ENCODE results near the gene ASTE1. TPM values are rescaled to one million over a fixed set of nuclear protein-coding genes. Genes with fewer than 3 reads are reported as not detected.

ASTE1 gene
- polyA plus RNA-seq (2013), result 3.0 TPM in 2 replicates

- Histone ChIP-seq H4K12ac (ENCODE audit: low read depth, low read length) (peak within 1 kb of the TSS; percentile 57), H2BK5ac (ENCODE audit: low read depth, low read length, poor library complexity) (peak within 1 kb of the TSS; percentile 84)
- WGBS (ENCODE audit: extremely low coverage, insufficient coverage, insufficient read length), result no CpG with 5 or more reads among the region's 56 CpGs
Observed at GRCh38 chr3:131026321-131027151, at the start of gene ASTE1, which contains the start of gene NEK11. ASTE1 (minus strand) TSS chr3:131026825; CDS start chr3:131025306, 1,519 bp downstream. NEK11 (plus strand) TSS chr3:131026877; CDS start chr3:131029709, 2,832 bp downstream.

GRCh38 chr3:131075632-131076328 lies 49.2 kb upstream of the ASTE1 start:
- Histone ChIP-seq H2AK5ac (ENCODE audit: low read length) (no peak overlapping the region), H3K79me1 (ENCODE audit: low read length) (no peaks in the 10 kb centered on the region), H3K14ac (ENCODE audit: low read length) (no peak overlapping the region), H3K27me3 (ENCODE audit: insufficient read depth, low read length) (no peaks in the 10 kb centered on the region), H3K79me2 (ENCODE audit: control insufficient read depth, insufficient read depth, low read length, poor library complexity) (no peaks in the 10 kb centered on the region), H2BK120ac (ENCODE audit: insufficient read depth, low read length, poor library complexity) (no peak overlapping the region), H4K91ac (ENCODE audit: low read depth, low read length) (no peak overlapping the region), H3K9ac (ENCODE audit: low read length) (no peak overlapping the region), H4K12ac (ENCODE audit: low read depth, low read length) (no peak overlapping the region), H3K4ac (ENCODE audit: low read depth, low read length) (no peak overlapping the region), H3K27ac (ENCODE audit: low read depth, low read length) (no peak overlapping the region), H3K4me3 (ENCODE audit: low read depth, low read length) (no peak overlapping the region), H4K8ac (ENCODE audit: low read depth, low read length) (no peak overlapping the region), H2BK5ac (ENCODE audit: low read depth, low read length, poor library complexity) (no peak overlapping the region), H2AFZ (ENCODE audit: insufficient read depth, low read length, poor library complexity) (no peak overlapping the region), H3K4me1 (ENCODE audit: control insufficient read depth in 1 of 2, insufficient read depth in 2 of 2, low read length in 2 of 2) (no peaks in the 10 kb centered on the region), H3K36me3 (ENCODE audit: control insufficient read depth in 1 of 2, insufficient read depth in 2 of 2, low read length in 2 of 2) (no peaks in the 10 kb centered on the region), H3K18ac (ENCODE audit: low read length) (no peak overlapping the region), H3K23ac (ENCODE audit: low read length) (no peak overlapping the region), H2BK12ac (ENCODE audit: low read length) (no peak overlapping the region), H3K4me2 (ENCODE audit: low read length) (no peak overlapping the region), H3K9me3 (ENCODE audit: insufficient read depth, low read depth, low read length) (no peaks in the 10 kb centered on the region)
- DNase-seq, result no peak
- no CpG with 5 or more reads among the region's 4 CpGs for WGBS (ENCODE audit: extremely low coverage, insufficient coverage, insufficient read length)

More at GRCh38 chr3:131026321-131027151, at the start of gene ASTE1, which contains the start of gene NEK11:
- H3K4me2 ChIP-seq (ENCODE audit: low read length), result peak within 1 kb of the TSS; percentile 77
- peak within 1 kb of the TSS; percentile 74 for H2BK120ac ChIP-seq (ENCODE audit: insufficient read depth, low read length, poor library complexity)
- peak within 1 kb of the TSS; percentile 90 for H3K18ac ChIP-seq (ENCODE audit: low read length)
- H3K27ac ChIP-seq (ENCODE audit: low read depth, low read length), result peak within 1 kb of the TSS; percentile 40
- H3K36me3 ChIP-seq (ENCODE audit: control insufficient read depth in 1 of 2, insufficient read depth in 2 of 2, low read length in 2 of 2), result peaks cover 0 to 2% of the 10 kb centered on the region in 2 experiments
- H2AFZ ChIP-seq (ENCODE audit: insufficient read depth, low read length, poor library complexity), result peak within 1 kb of the TSS; percentile 94
- H4K8ac ChIP-seq (ENCODE audit: low read depth, low read length), result peak within 1 kb of the TSS; percentile 83
- H3K4me3 ChIP-seq (ENCODE audit: low read depth, low read length), result peak within 1 kb of the TSS; percentile 78
- H2AK5ac ChIP-seq (ENCODE audit: low read length), result peak within 1 kb of the TSS; percentile 89
- no peaks in the 10 kb centered on the region for H3K9me3 ChIP-seq (ENCODE audit: insufficient read depth, low read depth, low read length)
- H3K27me3 ChIP-seq (ENCODE audit: insufficient read depth, low read length), result no peaks in the 10 kb centered on the region
- DNase-seq, result peak; percentile 94 to 96
- peak within 1 kb of the TSS; percentile 83 for H3K14ac ChIP-seq (ENCODE audit: low read length)
- H3K79me1 ChIP-seq (ENCODE audit: low read length), result peaks cover 14% of the 10 kb centered on the region
- H4K91ac ChIP-seq (ENCODE audit: low read depth, low read length), result peak within 1 kb of the TSS; percentile 84
- H3K23ac ChIP-seq (ENCODE audit: low read length), result no peak within 1 kb of the TSS
- peak within 1 kb of the TSS; percentile 61 for H3K9ac ChIP-seq (ENCODE audit: low read length)
- peaks cover 5% of the 10 kb centered on the region for H3K79me2 ChIP-seq (ENCODE audit: control insufficient read depth, insufficient read depth, low read length, poor library complexity)
- peaks cover 4 to 10% of the 10 kb centered on the region in 2 experiments for H3K4me1 ChIP-seq (ENCODE audit: control insufficient read depth in 1 of 2, insufficient read depth in 2 of 2, low read length in 2 of 2)
- peak within 1 kb of the TSS; percentile 79 for H2BK12ac ChIP-seq (ENCODE audit: low read length)
- H3K4ac ChIP-seq (ENCODE audit: low read depth, low read length), result peak within 1 kb of the TSS; percentile 74

GRCh38 chr3:131072845-131073244 lies 46.2 kb upstream of the ASTE1 start:
- DNase-seq, result peak; percentile 87 to 96
- Histone ChIP-seq H2AK5ac (ENCODE audit: low read length) (no peak overlapping the region), H3K79me1 (ENCODE audit: low read length) (no peaks in the 10 kb centered on the region), H3K36me3 (ENCODE audit: control insufficient read depth in 1 of 2, insufficient read depth in 2 of 2, low read length in 2 of 2) (no peaks in the 10 kb centered on the region), H3K4me3 (ENCODE audit: low read depth, low read length) (no peak overlapping the region), H3K4me2 (ENCODE audit: low read length) (no peak overlapping the region), H4K12ac (ENCODE audit: low read depth, low read length) (no peak overlapping the region), H3K27ac (ENCODE audit: low read depth, low read length) (no peak overlapping the region), H3K18ac (ENCODE audit: low read length) (no peak overlapping the region), H4K8ac (ENCODE audit: low read depth, low read length) (no peak overlapping the region), H3K4me1 (ENCODE audit: control insufficient read depth in 1 of 2, insufficient read depth in 2 of 2, low read length in 2 of 2) (no peaks in the 10 kb centered on the region), H3K14ac (ENCODE audit: low read length) (no peak overlapping the region), H3K4ac (ENCODE audit: low read depth, low read length) (no peak overlapping the region), H3K23ac (ENCODE audit: low read length) (peak overlapping the region; percentile 23), H2BK5ac (ENCODE audit: low read depth, low read length, poor library complexity) (no peak overlapping the region), H4K91ac (ENCODE audit: low read depth, low read length) (no peak overlapping the region), H3K9me3 (ENCODE audit: insufficient read depth, low read depth, low read length) (no peaks in the 10 kb centered on the region), H3K79me2 (ENCODE audit: control insufficient read depth, insufficient read depth, low read length, poor library complexity) (no peaks in the 10 kb centered on the region), H3K9ac (ENCODE audit: low read length) (no peak overlapping the region), H2BK120ac (ENCODE audit: insufficient read depth, low read length, poor library complexity) (no peak overlapping the region), H2AFZ (ENCODE audit: insufficient read depth, low read length, poor library complexity) (no peak overlapping the region), H3K27me3 (ENCODE audit: insufficient read depth, low read length) (no peaks in the 10 kb centered on the region), H2BK12ac (ENCODE audit: low read length) (no peak overlapping the region)
- no CpG with 5 or more reads among the region's 2 CpGs for WGBS (ENCODE audit: extremely low coverage, insufficient coverage, insufficient read length)

- no peak overlapping the region for H3K4me2 ChIP-seq (ENCODE audit: low read length)
- no peak overlapping the region for H3K18ac ChIP-seq (ENCODE audit: low read length)
- no peak overlapping the region for H4K91ac ChIP-seq (ENCODE audit: low read depth, low read length)
- no peak overlapping the region for H4K12ac ChIP-seq (ENCODE audit: low read depth, low read length)
- H3K9ac ChIP-seq (ENCODE audit: low read length), result no peak overlapping the region
- no peak overlapping the region for H3K4ac ChIP-seq (ENCODE audit: low read depth, low read length)
- H2BK120ac ChIP-seq (ENCODE audit: insufficient read depth, low read length, poor library complexity), result no peak overlapping the region
- H2BK5ac ChIP-seq (ENCODE audit: low read depth, low read length, poor library complexity), result no peak overlapping the region
- H3K27ac ChIP-seq (ENCODE audit: low read depth, low read length), result no peak overlapping the region
- H2AFZ ChIP-seq (ENCODE audit: insufficient read depth, low read length, poor library complexity), result no peak overlapping the region
- no peaks in the 10 kb centered on the region for H3K79me1 ChIP-seq (ENCODE audit: low read length)
- no peaks in the 10 kb centered on the region for H3K4me1 ChIP-seq (ENCODE audit: control insufficient read depth in 1 of 2, insufficient read depth in 2 of 2, low read length in 2 of 2)
- peak; percentile 67 to 87 for DNase-seq
- WGBS (ENCODE audit: extremely low coverage, insufficient coverage, insufficient read length), result no CpG with 5 or more reads among the region's 2 CpGs
- no peaks in the 10 kb centered on the region for H3K9me3 ChIP-seq (ENCODE audit: insufficient read depth, low read depth, low read length)
- H3K23ac ChIP-seq (ENCODE audit: low read length), result no peak overlapping the region
- no peak overlapping the region for H2AK5ac ChIP-seq (ENCODE audit: low read length)
- H4K8ac ChIP-seq (ENCODE audit: low read depth, low read length), result no peak overlapping the region
- no peaks in the 10 kb centered on the region for H3K36me3 ChIP-seq (ENCODE audit: control insufficient read depth in 1 of 2, insufficient read depth in 2 of 2, low read length in 2 of 2)
- no peak overlapping the region for H3K14ac ChIP-seq (ENCODE audit: low read length)
- no peaks in the 10 kb centered on the region for H3K27me3 ChIP-seq (ENCODE audit: insufficient read depth, low read length)
- no peaks in the 10 kb centered on the region for H3K79me2 ChIP-seq (ENCODE audit: control insufficient read depth, insufficient read depth, low read length, poor library complexity)
- H2BK12ac ChIP-seq (ENCODE audit: low read length), result no peak overlapping the region
- no peak overlapping the region for H3K4me3 ChIP-seq (ENCODE audit: low read depth, low read length)
Observed at GRCh38 chr3:131072099-131072559, 45.5 kb upstream of the ASTE1 start.

Measured in trophoblast cell (in vitro differentiated cells and primary cell).